H1 (cell line): Measurements from ENCODE around the gene JPH3. TPM values are rescaled to one million over a fixed set of nuclear protein-coding genes. Genes with fewer than 3 reads are reported as not detected.

ENCODE experiments used
- ASH2L ChIP-seq: fragments of 200-600, 300-600 bp; sonication (generic); IDR thresholded peaks from one replicate; pipeline ENCODE4 v1.7.1; 2017; ENCODE audit warnings: low read length
- ATF2 ChIP-seq: IDR thresholded peaks from 2 replicates; pipeline ENCODE4 v1.6.1; 2012; ENCODE audit warnings: low read length, inconsistent platforms
- CHD2 ChIP-seq: IDR thresholded peaks from 2 replicates; pipeline ENCODE4 v1.6.1; 2012; ENCODE audit warnings: low read length, improper control_type of control experiment
- CHD7 ChIP-seq: fragments of 300-600 bp; sonication (generic); IDR thresholded peaks from 2 replicates; pipeline ENCODE4 v1.7.1; 2012; ENCODE audit warnings: low read length, moderate library complexity, mild to moderate bottlenecking, inconsistent platforms; ENCODE audit not compliant: insufficient replicate concordance
- CREB1 ChIP-seq: IDR thresholded peaks from 2 replicates; pipeline ENCODE4 v1.6.1; 2012; ENCODE audit warnings: inconsistent platforms
- EGR1 ChIP-seq: IDR thresholded peaks from 2 replicates; pipeline ENCODE4 v1.6.1; 2011; ENCODE audit warnings: low read depth, low read length, borderline replicate concordance
- EP300 ChIP-seq, 2 experiments: IDR thresholded peaks; 1 replicate in 1 of 2; 2 replicates in 1 of 2; pipeline ENCODE4 v1.6.1; 2011 to 2012; ENCODE audit warnings: low read depth in 2 of 2, low read length in 2 of 2, mild to moderate bottlenecking in 2 of 2, borderline replicate concordance in 1 of 2, inconsistent platforms in 1 of 2, moderate library complexity in 1 of 2
- FOSL1 ChIP-seq: IDR thresholded peaks from 2 replicates; pipeline ENCODE4 v1.6.1; 2011; ENCODE audit warnings: mild to moderate bottlenecking, low read depth, low read length, moderate library complexity; ENCODE audit not compliant: insufficient read depth
- SIRT6 ChIP-seq: IDR thresholded peaks from one replicate; pipeline ENCODE4 v1.7.1; 2012; ENCODE audit warnings: low read length, inconsistent platforms
- TAF7 ChIP-seq: optimal IDR thresholded peaks from 2 replicates; pipeline ENCODE3; 2011; ENCODE audit warnings: low read depth, mild to moderate bottlenecking, inconsistent platforms, low read length, moderate library complexity, borderline replicate concordance
- ZNF274 ChIP-seq: IDR thresholded peaks from 2 replicates; pipeline ENCODE4 v1.7.0; 2012; ENCODE audit warnings: low read length, borderline replicate concordance; ENCODE audit errors: extremely low read depth
- polyA plus RNA-seq, 7 experiments: library from polyadenylated mRNA; depleted of rRNA in 3 of 7; stranded (reverse) in 5 of 7; unstranded in 2 of 7; fragments of >200 nt in 5 of 7; fragments of 200-250 nt in 2 of 7; gene quantifications; 1 replicate in 5 of 7; 2 replicates in 1 of 7; 4 replicates in 1 of 7; pipeline versions ENCODE4 v1.2.1 to v1.2.3, GENCODE V29; 2011 to 2013; ENCODE audit warnings: missing spikeins in 2 of 7, mixed read lengths in 2 of 7
- total RNA-seq: library from RNA; stranded (reverse); fragmentation: NEBNext Ultra II Directional; extraction: Animal tissue kit (Norgen Biotek cat#: 25700); gene quantifications from 2 replicates; pipeline ENCODE4 v1.2.1, GENCODE V29; 2021

The JPH3 gene
- total and polyA plus RNA-seq, 2 of the 8 experiments (the other 6 are each of a cell fraction or from before 2014, with no cell fraction given) = 10.3 to 28.3 TPM

- TF ChIP-seq CHD7 (no peak), ZNF274 (no peak), TAF7 (no peak), EGR1 (no peak), CREB1 (no peak), ASH2L (no peak), EP300 (IDR thresholded peaks at IDR 0.05; ENCODE audit: borderline replicate concordance in 1 of 2, low read depth in 2 of 2, low read length in 2 of 2) (no peak), CHD2 (no peak), SIRT6 (no peak), ATF2 (no peak), FOSL1 (no peak)
These were observed 100.8 kb downstream of the JPH3 start (continued) for GRCh38 chr16:87703071-87703470.
